ENCODE results near the gene USP2. TPM values are rescaled to one million over a fixed set of nuclear protein-coding genes. Genes with fewer than 3 reads are reported as not detected.
A peak's percentile ranks its signal among the peaks of the same experiment; 100 is the strongest.

Gene USP2
- total RNA-seq, 1 donor from 2014 or later = 5.1 TPM

- Histone ChIP-seq H3K4me3 (no peak overlapping the region), H3K27ac (no peak overlapping the region), H3K36me3 (no peaks in the 10 kb centered on the region), H3K27me3 (ENCODE audit: low read depth) (peaks cover 13% of the 10 kb centered on the region), H3K9me3 (no peaks in the 10 kb centered on the region), H3K4me1 (peaks cover 43% of the 10 kb centered on the region)
- ATAC-seq = peak in 1 of 2 donors; percentile 15
- intact Hi-C loops (cut with DNase I) = no loop called here
- DNase-seq = no peak
- TF ChIP-seq CTCF (IDR thresholded peaks at IDR 0.05) = peak; percentile 84
Measured at GRCh38 chr11:119323532-119324033, 57.9 kb downstream of the USP2 start.

- DNase-seq (no peak), ATAC-seq (no peak)
- H3K4me3 ChIP-seq = no peak overlapping the region
- peaks cover 49% of the 10 kb centered on the region for H3K4me1 ChIP-seq
- no peak overlapping the region for H3K27ac ChIP-seq
- no peaks in the 10 kb centered on the region for H3K36me3 ChIP-seq
- H3K27me3 ChIP-seq (ENCODE audit: low read depth) = peaks cover 17% of the 10 kb centered on the region
- intact Hi-C loops (cut with DNase I) = no loop called here
- no peaks in the 10 kb centered on the region for H3K9me3 ChIP-seq
- TF ChIP-seq CTCF (IDR thresholded peaks at IDR 0.05) = no peak
Measured at GRCh38 chr11:119322921-119323531, 58.5 kb downstream of the USP2 start.

GRCh38 chr11:119322360-119322739, 59.1 kb downstream of the USP2 start:
- intact Hi-C loops (cut with DNase I) = no loop called here
- Histone ChIP-seq H3K4me1 (peaks cover 56% of the 10 kb centered on the region), H3K27me3 (ENCODE audit: low read depth) (peaks cover 21% of the 10 kb centered on the region), H3K27ac (peak overlapping the region; percentile 90), H3K9me3 (no peaks in the 10 kb centered on the region), H3K36me3 (no peaks in the 10 kb centered on the region), H3K4me3 (no peak overlapping the region)
- DNase-seq (no peak), ATAC-seq (no peak)
- TF ChIP-seq CTCF (IDR thresholded peaks at IDR 0.05) = no peak

GRCh38 chr11:119320776-119321524, 60.5 kb downstream of the USP2 start:
- Histone ChIP-seq H3K27ac (peak overlapping the region; percentile 90), H3K9me3 (no peaks in the 10 kb centered on the region), H3K36me3 (no peaks in the 10 kb centered on the region), H3K4me1 (peaks cover 68% of the 10 kb centered on the region), H3K4me3 (peak overlapping the region; percentile 59), H3K27me3 (ENCODE audit: low read depth) (peaks cover 33% of the 10 kb centered on the region)
- no peak for TF ChIP-seq CTCF (IDR thresholded peaks at IDR 0.05)
- intact Hi-C loops (cut with DNase I) = no loop called here
- ATAC-seq (peak; percentile 62 to 68), DNase-seq (peak; percentile 64)

GRCh38 chr11:119320240-119320775, 61.2 kb downstream of the USP2 start:
- DNase-seq (no peak), ATAC-seq (no peak)
- peak overlapping the region; percentile 59 for H3K4me3 ChIP-seq
- H3K27ac ChIP-seq = peak overlapping the region; percentile 90
- no peaks in the 10 kb centered on the region for H3K9me3 ChIP-seq
- TF ChIP-seq CTCF (IDR thresholded peaks at IDR 0.05) = no peak
- no peaks in the 10 kb centered on the region for H3K36me3 ChIP-seq
- H3K4me1 ChIP-seq = peaks cover 74% of the 10 kb centered on the region
- intact Hi-C loops (cut with DNase I) = no loop called here
- peaks cover 40% of the 10 kb centered on the region for H3K27me3 ChIP-seq (ENCODE audit: low read depth)
